ENCODE data around the gene DNAH1.
"Not testable (repeated sequence)": the region's sequence is repeated elsewhere in the genome, so short reads cannot be mapped to it uniquely, and the experiment has no call there.

DNAH1 gene

GRCh38 chr3:52283306-52283705, 32.8 kb upstream of the DNAH1 start:
- DNase-seq (ENCODE audit: low read depth), result no peak
- no peak for TF ChIP-seq CTCF (IDR thresholded peaks at IDR 0.05; ENCODE audit: insufficient read depth, low read depth, low read length, missing control alignments)
- H3K4me3 ChIP-seq (ENCODE audit: low read length), result no peak overlapping the region

GRCh38 chr3:52284051-52284450, 32.1 kb upstream of the DNAH1 start:
- not testable (repeated sequence) for DNase-seq (ENCODE audit: low read depth); H3K4me3 ChIP-seq (ENCODE audit: low read length)

GRCh38 chr3:52286777-52287110, 29.4 kb upstream of the DNAH1 start:
- peak overlapping the region; percentile 91 for H3K4me3 ChIP-seq (ENCODE audit: low read length)
- DNase-seq (ENCODE audit: low read depth), result no peak
- TF ChIP-seq CTCF (IDR thresholded peaks at IDR 0.05; ENCODE audit: insufficient read depth, low read depth, low read length, missing control alignments), result no peak

GRCh38 chr3:52288674-52289073, 27.4 kb upstream of the DNAH1 start:
- no peak for DNase-seq (ENCODE audit: low read depth)
- peak overlapping the region; percentile 91 for H3K4me3 ChIP-seq (ENCODE audit: low read length)
- TF ChIP-seq CTCF (IDR thresholded peaks at IDR 0.05; ENCODE audit: insufficient read depth, low read depth, low read length, missing control alignments), result no peak

GRCh38 chr3:52289338-52289746, 26.8 kb upstream of the DNAH1 start:
- DNase-seq (ENCODE audit: low read depth), result no peak
- no peak for TF ChIP-seq CTCF (IDR thresholded peaks at IDR 0.05; ENCODE audit: insufficient read depth, low read depth, low read length, missing control alignments)
- no peak overlapping the region for H3K4me3 ChIP-seq (ENCODE audit: low read length)

- H3K4me3 ChIP-seq (ENCODE audit: low read length), result no peak overlapping the region
- no peak for TF ChIP-seq CTCF (IDR thresholded peaks at IDR 0.05; ENCODE audit: insufficient read depth, low read depth, low read length, missing control alignments)
- no peak for DNase-seq (ENCODE audit: low read depth)
Observed at GRCh38 chr3:52289747-52290595, 26.1 kb upstream of the DNAH1 start.

GRCh38 chr3:52290596-52291507, 25.3 kb upstream of the DNAH1 start:
- TF ChIP-seq CTCF (IDR thresholded peaks at IDR 0.05; ENCODE audit: insufficient read depth, low read depth, low read length, missing control alignments), result no peak
- no peak overlapping the region for H3K4me3 ChIP-seq (ENCODE audit: low read length)
- DNase-seq (ENCODE audit: low read depth), result no peak
